ENCODE data around the gene GATA3. TPM values are rescaled to one million over a fixed set of nuclear protein-coding genes. Genes with fewer than 3 reads are reported as not detected.

GATA3 gene
- total and polyA plus RNA-seq, 2 experiments from 2014 or later: not detected

DNA sequence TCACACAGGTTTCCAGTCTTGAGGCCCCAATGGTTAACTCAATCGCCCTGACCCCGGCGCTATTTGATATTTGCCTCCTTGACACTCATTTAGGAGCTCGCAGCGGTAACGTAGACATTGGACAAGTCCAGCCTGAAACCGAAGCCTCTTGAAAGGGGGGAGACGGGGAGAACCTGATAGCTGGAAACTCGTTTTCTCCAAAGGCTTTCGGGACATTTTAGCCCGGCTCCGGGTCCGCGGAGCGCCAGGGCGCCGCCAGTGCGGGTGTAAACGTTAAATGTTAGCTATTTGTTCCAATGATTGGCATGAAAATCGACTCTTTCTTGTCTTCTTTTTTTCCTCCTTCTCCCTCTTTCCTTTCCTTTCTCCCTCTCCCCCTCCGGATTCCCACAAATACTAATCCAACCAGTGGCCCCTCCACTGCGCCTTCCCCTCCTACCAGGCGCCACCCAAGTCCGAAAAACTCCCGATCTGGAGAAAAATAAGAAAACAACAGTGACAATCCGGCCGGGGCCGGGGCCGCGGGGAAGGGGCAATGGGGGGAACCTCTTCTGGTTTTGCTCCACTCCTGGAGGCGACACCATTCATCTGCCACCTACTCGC lies 17.2 kb upstream of the GATA3 start:
- WGBS, 2 experiments (ENCODE audit: low coverage in 1 of 2, low lambda C conversion rate in 2 of 2, missing lambda C conversion rate in 2 of 2): 8 to 9% methylated on average over 32 of the region's 32 CpGs
- no peak overlapping the region for H3K4me2 ChIP-seq (ENCODE audit: unreplicated experiment)
- peaks cover 89% of the 10 kb centered on the region for H3K27me3 ChIP-seq (replicated peaks; ENCODE audit: insufficient read depth)
- no peaks in the 10 kb centered on the region for H3K79me2 ChIP-seq (ENCODE audit: insufficient read depth)
- H3K27ac ChIP-seq: no peak overlapping the region
- H3K36me3 ChIP-seq (ENCODE audit: low read depth): no peaks in the 10 kb centered on the region
- H3K4me1 ChIP-seq (ENCODE audit: insufficient read depth): no peaks in the 10 kb centered on the region
- no peak overlapping the region for H2AFZ ChIP-seq
- H3K9me2 ChIP-seq (ENCODE audit: insufficient read depth): no peaks in the 10 kb centered on the region
- DNase-seq: no peak
- H4K20me1 ChIP-seq (ENCODE audit: insufficient read depth): no peaks in the 10 kb centered on the region
- no peaks in the 10 kb centered on the region for H3F3A ChIP-seq (ENCODE audit: insufficient read depth)
- H3K4me3 ChIP-seq: no peak overlapping the region
- in situ Hi-C loops (cut with MboI): no loop called here
- H3K9me3 ChIP-seq (ENCODE audit: low read depth): no peaks in the 10 kb centered on the region
- TF ChIP-seq EZH2 (IDR thresholded peaks at IDR 0.05; ENCODE audit: insufficient read depth, poor library complexity, severe bottlenecking) (peak; percentile 97), EZH2phosphoT487 (IDR thresholded peaks at IDR 0.05; ENCODE audit: insufficient read depth, low read depth) (peak; percentile 79; the same call in 1 of the 2 replicates)
- no peak overlapping the region for H3K9ac ChIP-seq

DNA sequence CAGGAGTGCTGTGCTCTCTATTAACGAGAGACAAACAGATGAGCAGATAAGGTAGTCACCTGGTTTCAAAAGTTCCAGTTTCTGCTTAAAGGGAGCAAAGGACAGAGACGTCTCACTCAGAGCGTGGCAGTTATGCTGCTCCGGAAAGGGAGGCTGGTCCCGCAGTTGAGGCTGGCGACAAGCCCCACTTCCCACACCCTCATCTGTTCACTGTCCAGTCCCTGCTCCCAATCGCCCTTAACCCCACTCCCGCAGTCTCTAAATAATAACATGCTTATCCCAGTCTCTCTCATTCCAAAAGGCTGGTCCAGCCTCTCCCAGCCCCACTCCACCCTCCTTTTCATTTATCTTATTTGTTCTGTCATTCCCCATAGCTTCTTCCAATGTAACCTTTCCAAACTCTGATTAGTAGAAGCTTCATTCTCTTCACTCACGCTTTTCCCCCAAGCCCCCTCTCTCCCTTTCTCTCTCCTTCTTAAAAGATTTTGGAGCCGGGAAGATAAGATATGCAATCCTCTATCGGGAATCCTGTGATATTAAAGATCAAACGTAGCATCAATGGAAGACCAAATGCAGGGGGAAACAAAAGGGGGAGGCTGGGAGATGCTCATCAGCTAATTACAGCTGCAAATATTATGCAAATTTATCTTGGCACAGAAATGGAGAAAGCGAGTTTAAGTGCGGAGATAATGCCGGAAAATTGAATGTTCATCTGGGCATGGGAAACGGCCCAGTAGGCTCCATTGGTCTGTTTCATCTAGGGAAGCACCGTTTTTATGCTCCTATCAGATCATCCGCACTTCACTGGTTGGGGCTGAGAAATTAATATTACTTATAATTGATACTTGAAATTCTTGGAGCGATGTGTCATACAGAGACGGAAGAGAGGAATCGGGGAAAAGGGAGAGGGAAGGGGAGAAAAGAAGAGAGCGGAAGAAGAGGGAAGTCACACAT lies 16.3 kb upstream of the GATA3 start:
- Histone ChIP-seq H2AFZ (no peak overlapping the region), H4K20me1 (ENCODE audit: insufficient read depth) (no peaks in the 10 kb centered on the region), H3K36me3 (ENCODE audit: low read depth) (no peaks in the 10 kb centered on the region), H3K79me2 (ENCODE audit: insufficient read depth) (no peaks in the 10 kb centered on the region), H3K4me3 (no peak overlapping the region), H3K9me3 (ENCODE audit: low read depth) (no peaks in the 10 kb centered on the region), H3K27me3 (replicated peaks; ENCODE audit: insufficient read depth) (peaks cover 92% of the 10 kb centered on the region), H3K9ac (no peak overlapping the region), H3K4me2 (ENCODE audit: unreplicated experiment) (no peak overlapping the region), H3F3A (ENCODE audit: insufficient read depth) (no peaks in the 10 kb centered on the region), H3K4me1 (ENCODE audit: insufficient read depth) (no peaks in the 10 kb centered on the region), H3K9me2 (ENCODE audit: insufficient read depth) (no peaks in the 10 kb centered on the region), H3K27ac (no peak overlapping the region)
- TF ChIP-seq EZH2phosphoT487 (IDR thresholded peaks at IDR 0.05; ENCODE audit: insufficient read depth, low read depth) (0 out of 2 replicates have a peak, but pooled peaks have one; percentile 55), EZH2 (IDR thresholded peaks at IDR 0.05; ENCODE audit: insufficient read depth, poor library complexity, severe bottlenecking) (peak; percentile 93)
- in situ Hi-C loops (cut with MboI): no loop called here
- no peak for DNase-seq
- WGBS, 2 experiments (ENCODE audit: low coverage in 1 of 2, low lambda C conversion rate in 2 of 2, missing lambda C conversion rate in 2 of 2): 12% methylated on average over 22 of the region's 22 CpGs

DNA sequence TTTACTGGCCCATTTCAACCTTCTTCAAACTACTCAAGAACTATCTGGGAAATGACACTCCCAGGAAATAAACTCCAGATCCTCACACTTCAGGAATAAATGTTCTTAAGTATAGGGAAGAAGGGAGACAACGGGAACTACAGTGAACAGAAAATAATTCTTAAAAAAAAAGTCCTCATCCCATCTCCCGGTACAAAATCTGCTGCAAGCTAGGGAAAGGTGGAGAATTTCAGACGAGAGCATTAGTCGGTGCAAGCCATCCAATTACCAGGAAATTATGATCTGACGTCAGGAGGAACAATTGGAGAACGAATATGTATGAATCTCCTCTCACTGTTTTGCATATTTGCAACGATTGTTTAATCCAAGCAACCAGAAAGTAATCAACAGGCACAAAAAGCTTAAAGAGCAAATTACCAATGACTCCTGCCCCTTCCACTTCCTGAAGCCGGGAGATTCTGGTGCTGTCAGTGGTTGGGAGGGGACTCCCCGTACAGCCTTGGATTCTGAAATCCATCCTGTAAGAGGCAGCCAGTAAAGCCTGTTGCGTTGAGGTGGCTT lies 15.1 kb upstream of the GATA3 start:
- DNase-seq: no peak
- Histone ChIP-seq H3K27ac (no peak overlapping the region), H3K4me2 (ENCODE audit: unreplicated experiment) (no peak overlapping the region), H3K9ac (no peak overlapping the region), H3K27me3 (replicated peaks; ENCODE audit: insufficient read depth) (peaks cover 90% of the 10 kb centered on the region), H3K9me3 (ENCODE audit: low read depth) (no peaks in the 10 kb centered on the region), H3K36me3 (ENCODE audit: low read depth) (no peaks in the 10 kb centered on the region), H2AFZ (no peak overlapping the region), H3F3A (ENCODE audit: insufficient read depth) (no peaks in the 10 kb centered on the region), H3K4me1 (ENCODE audit: insufficient read depth) (no peaks in the 10 kb centered on the region), H3K9me2 (ENCODE audit: insufficient read depth) (no peaks in the 10 kb centered on the region), H3K79me2 (ENCODE audit: insufficient read depth) (no peaks in the 10 kb centered on the region), H3K4me3 (no peak overlapping the region), H4K20me1 (ENCODE audit: insufficient read depth) (no peaks in the 10 kb centered on the region)
- 14 to 16% methylated on average over 10 of the region's 10 CpGs for WGBS, 2 experiments (ENCODE audit: low coverage in 1 of 2, low lambda C conversion rate in 2 of 2, missing lambda C conversion rate in 2 of 2)
- TF ChIP-seq EZH2phosphoT487 (IDR thresholded peaks at IDR 0.05; ENCODE audit: insufficient read depth, low read depth) (no peak), EZH2 (IDR thresholded peaks at IDR 0.05; ENCODE audit: insufficient read depth, poor library complexity, severe bottlenecking) (peak; percentile 59)
- in situ Hi-C loops (cut with MboI): no loop called here

DNA sequence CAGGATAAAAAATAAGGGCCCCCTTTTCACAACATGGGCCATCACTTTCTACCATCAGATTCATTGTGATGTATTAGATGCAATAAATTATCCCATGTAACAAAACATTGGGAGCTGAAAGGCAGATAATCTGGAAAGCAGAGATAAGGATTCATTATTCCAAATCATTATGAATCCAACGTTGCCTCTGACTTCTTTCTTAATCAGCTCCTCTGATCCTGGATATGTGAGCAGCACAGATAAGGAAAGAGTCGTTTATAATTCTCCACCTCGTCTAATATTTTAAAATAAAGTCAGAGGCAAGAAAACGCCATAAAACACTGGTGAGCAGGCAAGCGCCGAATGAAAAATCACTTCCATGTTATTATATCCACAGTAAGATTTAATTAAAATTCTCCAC lies 13.8 kb upstream of the GATA3 start:
- H4K20me1 ChIP-seq (ENCODE audit: insufficient read depth): no peaks in the 10 kb centered on the region
- in situ Hi-C loops (cut with MboI): no loop called here
- 21 to 23% methylated on average over 6 of the region's 6 CpGs for WGBS, 2 experiments (ENCODE audit: low coverage in 1 of 2, low lambda C conversion rate in 2 of 2, missing lambda C conversion rate in 2 of 2)

More for the DNA sequence above, 13.8 kb upstream of the GATA3 start:
- Histone ChIP-seq H3K27ac (no peak overlapping the region), H3K27me3 (replicated peaks; ENCODE audit: insufficient read depth) (peaks cover 93% of the 10 kb centered on the region), H2AFZ (no peak overlapping the region), H3F3A (ENCODE audit: insufficient read depth) (no peaks in the 10 kb centered on the region), H3K4me3 (no peak overlapping the region), H3K9me2 (ENCODE audit: insufficient read depth) (no peaks in the 10 kb centered on the region), H3K4me1 (ENCODE audit: insufficient read depth) (no peaks in the 10 kb centered on the region), H3K9me3 (ENCODE audit: low read depth) (no peaks in the 10 kb centered on the region), H3K36me3 (ENCODE audit: low read depth) (no peaks in the 10 kb centered on the region), H3K9ac (no peak overlapping the region), H3K79me2 (ENCODE audit: insufficient read depth) (no peaks in the 10 kb centered on the region), H3K4me2 (ENCODE audit: unreplicated experiment) (no peak overlapping the region)
- no peak for DNase-seq
- TF ChIP-seq EZH2 (IDR thresholded peaks at IDR 0.05; ENCODE audit: insufficient read depth, poor library complexity, severe bottlenecking) (no peak), EZH2phosphoT487 (IDR thresholded peaks at IDR 0.05; ENCODE audit: insufficient read depth, low read depth) (0 out of 2 replicates have a peak, but pooled peaks have one; percentile 17)

All from GM23248 (cell line).